GM21447 (cell line): ENCODE data around the gene WFS1.

Experiments used
- ATAC-seq: cut with Tn5 transposase; IDR thresholded peaks from one replicate; pipeline ENCODE4 v1.9.1; 2021; ENCODE audit not compliant: unreplicated experiment

The WFS1 gene

DNA sequence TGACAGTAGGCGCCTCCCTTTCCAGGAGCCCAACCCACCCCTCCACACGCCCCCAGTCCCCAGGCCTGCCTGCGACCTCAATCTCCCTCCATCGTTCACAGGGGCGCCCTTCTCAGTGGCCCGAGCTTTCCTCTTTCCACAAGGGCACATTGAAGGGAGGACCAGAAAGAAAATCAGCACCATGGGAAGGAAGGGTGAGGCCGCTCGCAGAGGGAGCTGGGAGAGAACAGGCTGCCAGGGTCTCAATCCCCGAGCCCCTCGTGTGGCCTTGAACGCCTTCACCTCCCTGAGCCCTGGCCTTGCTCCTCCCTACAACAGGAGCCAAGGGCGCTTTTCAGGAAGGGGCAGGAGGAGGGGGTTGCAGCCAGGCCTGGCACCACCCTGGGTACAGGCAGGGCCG, 66.5 kb downstream of the WFS1 start:
- no peak for ATAC-seq

DNA sequence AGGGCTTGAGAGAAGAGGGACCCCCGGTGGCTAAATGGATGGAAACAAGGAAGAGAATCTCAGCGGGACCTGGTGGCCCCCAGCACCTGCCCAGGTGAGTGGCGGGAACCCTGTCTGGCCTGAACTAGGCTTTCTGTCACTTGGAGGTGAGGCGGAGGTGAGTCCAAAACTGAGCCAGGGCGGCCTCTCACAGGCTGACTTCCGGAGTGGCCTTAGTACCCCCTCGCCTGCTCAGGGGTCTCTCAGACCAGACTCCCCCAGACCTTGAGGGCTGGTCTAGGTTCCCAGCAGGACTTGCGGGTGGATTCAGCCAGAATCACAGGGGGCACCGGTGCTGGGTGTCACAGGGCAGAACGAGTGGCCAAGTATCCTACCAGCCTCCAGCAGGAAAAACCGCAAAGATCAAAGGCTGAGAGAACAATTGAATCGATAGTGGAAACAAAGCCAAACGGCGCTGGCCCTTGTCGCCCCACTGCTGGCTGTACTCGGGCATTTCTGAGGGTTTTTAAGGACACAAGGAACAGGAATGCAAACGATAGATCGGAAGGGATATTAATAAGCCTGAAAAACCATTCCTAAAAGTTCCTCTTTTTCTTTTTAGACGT, 67.8 kb downstream of the WFS1 start:
- no peak for ATAC-seq

DNA sequence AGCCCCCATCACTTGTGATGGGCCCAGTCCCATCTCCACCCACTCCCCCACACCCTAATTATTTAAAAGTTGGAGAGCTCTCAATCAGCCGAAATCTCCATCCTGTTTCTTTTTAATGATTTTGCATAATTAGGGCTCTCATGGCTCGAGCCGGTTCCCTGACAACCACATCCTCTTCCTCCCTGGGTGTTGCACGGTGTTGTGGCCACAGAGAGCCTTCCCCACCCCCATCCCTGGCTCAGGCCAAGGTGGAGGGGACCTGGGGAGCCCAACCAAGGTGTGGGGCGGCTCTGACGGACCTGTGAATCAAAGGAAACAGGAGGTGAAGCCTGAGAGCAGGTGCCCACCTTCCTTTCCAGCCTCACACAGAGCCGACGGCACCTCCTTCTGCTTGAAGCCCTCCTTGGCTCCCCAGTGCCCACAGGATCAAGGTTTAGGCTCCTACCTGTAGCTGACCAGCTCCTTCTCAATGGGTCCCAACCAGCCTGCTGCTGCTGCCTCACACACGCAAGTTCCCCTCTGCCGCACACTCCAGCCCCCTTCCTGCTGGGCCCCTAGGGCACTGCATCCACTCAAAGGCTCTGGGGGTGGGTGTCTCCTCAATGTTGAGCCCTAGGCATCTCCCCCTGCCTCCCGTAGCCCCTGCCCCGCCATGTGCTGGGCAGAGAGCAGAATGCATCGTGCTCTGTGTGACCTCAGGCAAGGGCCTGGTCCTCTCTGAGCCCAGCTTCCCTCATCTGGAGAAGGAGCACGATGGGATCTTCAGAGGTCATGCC, 68.7 kb downstream of the WFS1 start:
- no peak for ATAC-seq

DNA sequence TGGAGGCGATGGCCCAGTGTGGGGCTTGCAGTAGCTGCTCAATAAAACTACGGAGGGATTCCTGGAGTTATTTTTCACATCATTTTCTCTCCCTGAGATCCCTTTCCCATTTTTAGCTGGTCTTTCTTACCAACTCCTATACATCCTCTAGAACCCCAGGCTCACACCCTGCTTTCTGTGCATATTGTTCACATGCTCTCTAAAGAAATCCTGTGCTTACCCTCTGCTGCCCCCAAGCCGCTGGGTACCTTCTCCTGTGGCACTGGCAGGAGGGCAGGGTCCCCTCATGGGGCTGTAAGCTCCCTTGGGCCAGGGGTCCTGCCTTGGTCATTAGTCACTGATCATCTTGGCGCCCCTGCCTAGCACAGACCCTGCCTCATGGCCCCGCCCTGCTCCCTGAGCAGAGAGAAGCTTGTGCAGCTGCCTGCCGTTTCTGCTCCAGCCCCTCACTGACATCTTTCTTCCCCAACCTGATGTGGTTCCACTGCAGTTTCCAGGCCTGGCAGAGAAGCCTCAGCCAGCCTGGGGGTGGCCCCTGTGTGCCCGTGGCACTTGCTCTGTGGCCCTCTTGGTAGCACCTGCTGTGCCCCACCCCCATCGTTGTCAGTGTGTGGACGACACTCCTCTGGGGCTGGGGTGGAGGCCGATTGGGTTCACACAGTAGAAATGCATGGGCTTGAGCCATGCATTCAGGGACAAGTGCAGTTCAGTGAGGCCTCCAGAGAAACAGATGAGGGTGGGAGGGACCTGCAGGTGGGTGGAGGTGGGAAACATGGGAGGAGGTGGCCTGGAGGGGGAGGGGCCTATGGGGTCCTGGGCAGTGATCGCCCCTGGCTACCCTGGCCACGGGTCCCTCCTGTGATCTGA, 69.5 kb downstream of the WFS1 start:
- no peak for ATAC-seq

DNA sequence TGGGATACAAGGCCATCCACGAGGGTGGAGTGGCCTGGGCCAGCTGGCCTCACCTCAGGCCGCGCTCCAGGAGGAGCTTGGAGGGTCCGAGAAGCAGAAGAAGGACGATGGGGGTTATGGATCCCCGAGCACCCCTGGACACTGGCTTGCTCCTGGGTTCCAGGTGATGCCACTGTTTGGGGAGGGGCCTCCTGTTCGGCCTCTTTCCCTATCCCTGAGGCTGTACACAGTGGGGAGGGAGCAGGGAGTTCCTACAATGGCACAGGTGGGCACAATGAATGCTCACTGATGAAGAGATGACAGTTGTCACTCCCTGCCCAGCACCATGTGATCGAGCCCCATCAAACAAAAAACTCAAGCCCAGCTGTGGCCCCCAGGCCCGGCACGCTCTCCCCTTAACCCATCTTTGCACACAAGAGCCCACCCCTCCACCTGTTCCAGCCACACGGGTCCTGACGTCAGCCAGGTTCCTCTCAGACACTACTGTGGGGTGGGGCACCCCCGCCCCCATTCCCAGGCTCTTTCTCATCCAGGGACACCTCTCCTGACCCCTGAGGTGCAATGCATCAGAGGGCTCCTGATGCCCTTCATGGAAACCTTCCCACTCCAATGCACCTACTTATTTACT, 70.3 kb downstream of the WFS1 start:
- no peak for ATAC-seq

DNA sequence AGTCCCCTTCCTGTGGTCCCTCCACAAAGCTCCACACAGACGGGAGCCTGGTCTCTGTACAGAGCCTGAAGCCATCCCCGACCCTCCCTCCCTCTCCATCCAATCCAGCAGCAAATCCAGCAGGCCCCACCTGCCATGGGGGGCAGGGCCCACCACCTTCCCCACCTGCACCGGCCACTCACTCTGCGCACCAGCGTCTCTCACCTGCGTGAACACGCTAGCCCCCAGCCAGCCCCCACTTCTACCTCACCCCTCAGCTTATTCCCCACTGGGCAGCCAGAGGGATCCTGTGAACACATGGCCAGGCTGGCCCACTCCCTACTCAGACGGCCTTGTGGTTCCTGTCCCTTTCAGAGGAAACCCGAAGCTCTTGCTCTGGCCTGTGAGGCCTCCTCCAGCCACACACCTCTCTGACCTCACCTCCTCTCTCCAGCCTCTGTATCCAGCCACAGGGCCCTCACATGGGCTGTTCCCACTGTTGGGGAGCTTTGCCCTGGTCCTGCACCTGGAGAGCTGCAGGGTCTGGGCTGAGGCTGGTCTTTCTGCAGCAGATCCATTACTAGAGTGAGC, 70.9 kb downstream of the WFS1 start:
- no peak for ATAC-seq

DNA sequence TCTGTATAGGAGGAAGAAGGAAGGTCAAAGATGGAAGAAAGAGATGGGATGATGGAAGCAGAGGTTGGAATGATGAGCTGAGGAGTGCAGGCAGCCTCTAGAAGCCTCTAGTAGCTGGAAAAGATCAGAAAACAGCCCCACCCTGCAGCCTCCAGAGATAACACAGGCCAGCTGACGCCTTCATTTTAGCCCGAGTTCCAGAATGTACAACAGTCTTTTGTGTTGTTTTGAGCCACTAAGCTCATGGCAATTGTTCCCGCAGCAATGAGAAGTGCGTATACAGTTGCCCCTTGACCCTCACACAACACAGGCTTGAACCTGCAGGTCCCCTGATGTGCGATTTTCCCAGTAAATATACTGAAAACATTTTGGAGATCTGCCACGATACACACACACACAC, 72.0 kb downstream of the WFS1 start:
- ATAC-seq = no peak

DNA sequence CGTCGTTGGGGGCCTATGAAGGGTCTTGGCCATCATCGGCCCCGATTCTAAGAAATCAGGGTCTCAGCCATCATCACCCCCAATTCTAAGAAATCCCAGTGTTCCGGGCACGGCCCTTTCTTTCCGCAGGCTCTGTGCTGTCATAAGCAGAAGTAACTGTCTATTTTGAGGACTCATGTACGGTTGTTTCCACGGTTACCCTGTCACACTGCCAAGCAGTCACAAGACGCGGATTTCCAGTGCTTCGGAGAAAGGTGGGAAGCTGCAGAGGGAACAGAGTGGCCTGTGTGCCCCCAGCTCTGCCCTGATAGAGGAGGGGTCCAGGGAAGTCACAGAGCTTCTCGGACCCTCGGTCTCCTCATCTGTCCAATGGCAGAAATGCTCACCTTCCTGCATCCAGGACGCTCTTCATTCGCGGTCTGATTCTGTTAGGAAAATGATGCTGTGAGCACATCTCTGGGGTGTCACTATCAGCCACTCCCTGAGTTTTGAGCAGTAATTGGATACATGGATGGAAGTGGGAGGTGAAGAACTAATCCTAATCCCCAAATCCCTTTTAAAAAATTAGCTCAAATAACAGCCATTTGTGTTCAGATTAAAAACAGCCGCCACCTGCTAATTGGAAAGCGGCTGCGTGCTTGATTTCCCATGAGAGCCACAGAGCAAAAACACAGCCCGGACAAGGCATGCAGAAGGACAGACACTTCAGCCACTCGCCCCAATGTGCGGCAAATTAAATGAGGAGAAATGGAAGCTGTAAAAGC, 73.1 kb downstream of the WFS1 start:
- no peak for ATAC-seq

DNA sequence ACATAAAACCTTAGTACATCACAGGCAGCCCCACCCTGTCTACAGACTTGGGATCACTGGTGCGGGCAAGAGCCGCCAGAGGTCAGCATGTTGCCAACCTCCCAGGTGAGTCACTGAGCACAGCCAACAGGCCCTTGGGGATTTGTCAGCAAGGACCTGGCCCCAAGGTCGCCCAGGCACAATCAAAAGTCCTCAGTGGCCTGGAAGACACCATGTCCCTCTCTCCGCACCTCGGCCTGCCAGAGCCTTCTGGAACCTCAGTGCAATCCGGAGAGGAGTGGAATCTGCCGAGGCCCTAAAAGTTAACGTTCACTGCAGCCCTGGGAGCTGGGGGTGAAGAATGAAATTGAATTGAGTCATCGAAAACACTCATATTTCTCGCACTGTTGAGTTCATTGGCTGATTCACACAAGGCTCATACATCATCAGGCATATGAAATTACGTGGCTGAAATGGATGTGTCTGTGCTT, 74.3 kb downstream of the WFS1 start:
- ATAC-seq = no peak

DNA sequence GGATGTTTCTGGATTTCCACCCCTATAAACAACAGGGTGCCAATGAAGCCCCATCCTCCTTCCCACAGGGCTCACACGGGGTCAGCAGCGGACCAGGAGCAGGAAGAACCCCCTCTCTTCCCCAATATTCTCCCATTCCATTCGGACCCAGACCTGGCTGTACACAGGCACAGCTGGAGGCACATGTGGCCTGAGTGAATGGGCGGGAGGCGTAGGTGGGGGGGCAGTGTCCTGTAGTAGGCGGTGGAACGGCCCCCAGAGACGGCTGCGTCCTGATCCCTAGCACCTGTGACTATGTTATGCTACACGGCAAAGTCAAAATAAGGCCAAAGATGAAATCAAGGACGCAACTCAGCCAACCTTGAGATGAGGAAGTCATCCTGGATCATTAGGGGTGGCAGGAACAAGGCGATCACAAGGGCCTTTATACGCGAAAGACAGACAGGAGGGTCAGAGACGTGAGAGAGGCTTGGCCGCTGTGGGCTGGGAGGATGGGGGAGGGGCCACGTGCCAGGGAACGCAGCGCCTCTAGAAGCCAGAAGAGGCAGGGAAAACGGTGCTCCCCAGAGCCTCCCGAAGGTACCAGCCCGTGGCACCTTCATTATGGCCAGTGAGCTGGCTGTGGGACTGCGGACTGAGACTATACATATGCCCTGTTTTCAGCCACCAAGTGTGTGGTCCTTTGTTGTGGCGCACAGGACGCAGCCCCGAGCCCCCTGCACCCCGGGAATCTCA, 75.6 kb downstream of the WFS1 start:
- ATAC-seq = no peak

DNA sequence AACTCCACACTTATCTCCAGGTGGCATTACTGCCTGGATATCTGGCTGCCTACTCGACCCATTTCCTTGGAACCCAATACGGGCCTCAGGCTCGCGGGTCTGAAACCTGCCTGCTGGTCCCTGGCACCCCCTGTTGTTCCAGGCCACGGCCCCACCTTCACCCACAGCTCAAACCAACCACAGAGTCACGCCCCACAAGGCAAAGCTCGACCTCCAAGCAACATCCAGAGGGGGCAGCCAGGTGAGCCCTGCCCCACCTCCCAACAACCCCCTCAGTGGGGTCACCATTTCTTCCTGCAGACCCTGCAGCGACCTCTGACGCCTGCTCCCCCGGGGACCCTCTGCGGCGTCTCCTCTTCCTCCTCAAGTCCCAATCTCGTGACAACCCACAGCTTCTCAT, 76.2 kb downstream of the WFS1 start:
- ATAC-seq = no peak

DNA sequence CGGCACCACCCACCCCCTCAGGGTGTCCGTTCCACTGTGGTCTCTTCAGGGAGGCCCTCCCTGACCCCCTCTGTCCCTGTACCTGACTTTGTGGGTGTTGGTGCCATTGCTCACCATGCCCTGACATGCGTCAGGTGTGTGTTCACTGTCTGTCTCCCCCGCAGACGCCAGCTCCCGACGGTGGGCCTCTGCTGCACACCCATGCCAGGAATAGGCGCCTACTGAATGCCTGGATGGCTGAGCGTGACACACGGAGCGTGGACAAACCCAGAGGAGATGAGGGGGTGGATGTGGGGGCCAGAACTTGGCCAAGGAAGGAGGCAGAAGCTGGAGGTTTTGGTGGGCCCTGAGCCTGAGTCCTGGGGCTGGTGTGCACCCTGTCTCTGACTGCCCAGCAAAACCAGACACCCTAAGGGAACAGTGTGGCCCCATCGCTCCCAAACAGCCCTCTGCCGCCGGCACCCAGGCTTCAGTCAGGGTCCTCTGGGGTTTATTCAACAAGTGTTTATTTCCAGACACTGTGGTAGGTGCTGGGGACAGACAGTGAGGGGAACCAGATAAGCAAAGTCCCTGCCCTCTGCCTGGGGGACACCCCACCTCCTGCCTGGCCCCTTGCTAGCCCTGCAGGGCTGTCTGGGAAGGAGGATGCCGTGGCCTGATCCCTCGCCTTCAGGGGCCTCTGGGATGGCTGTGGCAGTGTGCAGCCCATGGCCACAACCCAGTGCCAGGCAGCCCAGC, 76.9 kb downstream of the WFS1 start:
- no peak for ATAC-seq

DNA sequence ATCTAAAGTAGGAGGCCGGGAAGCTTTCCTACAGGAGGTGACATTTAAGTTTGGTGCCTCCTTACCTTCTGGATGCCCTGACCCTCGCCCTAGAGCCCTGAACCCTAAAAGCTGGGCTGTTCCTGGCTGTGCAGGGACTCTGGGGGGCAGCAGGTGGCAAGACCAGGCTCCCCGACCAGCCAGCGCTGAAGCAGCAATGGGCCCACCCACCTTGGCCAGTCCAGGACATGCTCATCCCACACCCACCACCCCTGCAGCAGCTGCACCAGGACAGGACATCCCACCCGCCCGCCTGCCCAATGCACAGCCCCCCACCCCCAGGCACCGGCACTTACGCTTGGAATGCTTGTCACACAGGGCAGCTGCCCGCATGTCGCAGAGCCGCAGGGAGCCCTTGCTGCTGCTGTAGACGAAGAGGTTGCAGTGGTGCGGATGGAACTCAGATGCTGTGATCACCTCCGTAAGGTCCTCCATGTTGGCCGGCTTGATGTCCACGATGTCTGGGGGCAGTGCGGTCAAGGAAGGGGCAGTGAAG, 77.9 kb downstream of the WFS1 start:
- no peak for ATAC-seq

DNA sequence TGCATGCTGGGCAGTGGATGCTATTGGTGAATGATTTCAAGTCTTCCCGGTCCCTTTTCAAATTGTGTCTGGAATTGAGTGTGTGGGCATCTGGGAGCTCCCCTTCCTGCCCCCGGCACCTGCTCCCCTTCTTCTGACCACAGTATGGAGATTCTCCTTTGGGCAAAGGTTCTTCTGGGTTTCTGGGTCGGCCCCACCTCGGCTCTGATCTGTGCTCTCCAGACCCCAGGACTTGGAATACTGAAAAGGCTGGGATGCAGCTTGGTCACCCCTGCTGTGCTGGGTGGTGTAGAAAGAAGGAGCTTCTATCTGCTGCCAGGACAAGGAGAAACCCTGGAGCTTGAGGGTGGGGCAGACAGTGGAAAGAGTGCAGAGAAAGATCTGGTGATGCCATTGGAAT, 78.8 kb downstream of the WFS1 start:
- ATAC-seq = no peak

DNA sequence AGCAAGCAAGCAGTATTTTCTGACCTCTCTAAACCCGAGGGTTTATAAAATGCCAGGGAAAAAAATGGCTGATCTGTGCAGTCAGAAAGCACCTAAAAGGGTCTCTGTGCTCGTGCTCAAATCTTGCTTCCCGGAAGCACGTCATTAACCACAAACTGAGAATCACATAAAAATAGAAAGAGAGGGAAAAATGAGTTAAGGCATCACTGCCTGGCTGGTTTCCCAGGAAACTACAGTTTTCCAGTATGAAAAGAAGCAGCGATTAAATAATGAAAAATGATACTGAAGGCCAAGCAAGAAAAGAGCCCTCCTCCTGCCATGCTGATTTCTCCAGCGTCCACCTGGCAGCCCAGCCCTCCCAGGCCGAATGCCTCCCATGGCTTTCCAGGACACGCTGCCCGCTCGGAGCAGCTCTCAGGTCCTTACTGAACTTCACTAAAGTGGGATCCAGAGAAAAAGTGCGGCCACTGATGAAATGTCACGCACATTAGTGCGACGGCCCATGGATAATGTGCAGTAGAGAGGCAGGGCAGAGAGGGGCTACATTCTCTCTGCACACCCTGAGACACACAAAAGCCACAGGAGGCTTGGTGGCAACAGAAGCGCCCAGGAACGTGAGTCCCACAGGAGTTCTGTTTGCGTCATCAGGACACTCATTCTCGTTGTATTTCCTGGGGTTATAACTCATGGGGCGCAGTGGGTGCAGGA, 80.4 kb downstream of the WFS1 start:
- ATAC-seq = no peak

DNA sequence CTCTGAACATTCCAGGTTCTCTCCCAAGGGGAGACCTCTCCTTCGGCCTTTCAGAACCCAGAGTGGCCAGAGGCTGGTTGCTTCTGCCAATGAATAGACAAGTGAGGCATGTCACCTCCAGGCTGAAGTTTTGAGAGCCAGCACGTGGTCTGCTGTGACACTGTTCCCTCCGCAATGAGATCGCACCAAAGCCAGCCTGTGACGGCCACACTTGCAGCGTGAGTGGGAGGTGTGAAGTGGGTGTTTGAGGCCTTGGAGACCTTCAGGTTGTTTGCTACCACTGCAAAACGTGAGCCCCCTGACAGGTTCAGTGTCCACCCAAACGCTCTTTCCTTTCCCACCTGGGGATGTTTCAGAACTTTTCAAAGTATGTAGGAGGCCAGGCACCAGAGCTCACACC, 81.0 kb downstream of the WFS1 start:
- no peak for ATAC-seq

DNA sequence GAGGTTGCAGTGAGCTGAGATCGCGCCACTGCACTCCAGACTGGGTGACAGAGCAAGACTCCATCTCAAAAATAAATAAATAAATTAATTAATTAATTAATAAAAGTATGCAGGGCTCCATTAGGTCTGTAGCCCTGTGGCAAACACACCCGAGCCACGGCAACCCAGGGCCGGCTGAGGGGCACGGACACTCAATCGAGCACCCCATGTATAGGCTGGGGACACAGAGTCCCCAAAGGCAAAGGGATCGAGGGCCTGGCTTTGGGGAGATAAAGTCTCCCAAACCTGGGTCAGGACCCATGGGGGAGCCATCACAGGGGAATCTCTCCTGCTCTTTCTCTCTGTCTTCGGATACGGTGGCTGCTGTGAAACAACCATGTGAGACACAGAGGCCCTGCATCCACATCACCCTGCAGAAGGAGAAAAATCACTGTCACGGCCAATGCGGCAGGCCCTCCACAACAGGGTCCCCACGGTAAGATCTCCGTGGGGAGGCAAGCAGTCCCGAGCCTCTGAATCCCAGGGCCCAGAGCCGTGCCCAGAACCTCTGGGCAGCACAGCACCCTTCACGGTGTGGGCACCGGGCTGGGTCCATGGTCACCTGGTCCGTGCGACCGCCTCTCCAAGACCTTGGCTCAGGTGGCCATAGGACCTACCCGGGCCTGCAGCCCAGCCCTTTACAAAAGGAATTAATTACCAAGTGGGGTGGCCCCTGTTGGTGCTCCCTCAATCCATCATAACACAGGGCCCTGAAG, 81.8 kb downstream of the WFS1 start:
- ATAC-seq = no peak
